Neutrophil (primary cell): ENCODE results near the gene FASTK.
"Not testable (repeated sequence)": the region's sequence is repeated elsewhere in the genome, so short reads cannot be mapped to it uniquely, and the experiment has no call there.

ENCODE experiments used
- H3K27ac ChIP-seq: fragments of 200-600 bp; sonication (generic); 2 replicates; pipeline ENCODE4 v1.5.1; 2016; ENCODE audit warnings: mild to moderate bottlenecking, moderate library complexity
- H3K27me3 ChIP-seq: fragments of 200-600 bp; sonication (generic); 2 replicates; pipeline ENCODE4 v1.6.0; 2016; ENCODE audit warnings: mild to moderate bottlenecking
- H3K36me3 ChIP-seq: fragments of 200-600 bp; sonication (generic); 2 replicates; pipeline ENCODE4 v1.5.1; 2017
- H3K4me1 ChIP-seq, 2 experiments: fragments of 200-600 bp in 1 of 2; sonication (generic) in 1 of 2; 1 replicate in 1 of 2; 2 replicates in 1 of 2; pipeline versions ENCODE4 v1.5.1 to v1.6.1; 2013 to 2016; ENCODE audit warnings: low read depth in 1 of 2, low read length in 1 of 2, mild to moderate bottlenecking in 1 of 2, moderate library complexity in 1 of 2; ENCODE audit not compliant: control insufficient read depth in 1 of 2, insufficient read depth in 1 of 2
- H3K4me3 ChIP-seq, 2 experiments: fragments of 200-600 bp in 1 of 2; sonication (generic) in 1 of 2; 1 replicate in 1 of 2; 2 replicates in 1 of 2; pipeline ENCODE4 v1.5.1; 2013 to 2016; ENCODE audit warnings: low read depth in 1 of 2, low read length in 1 of 2, mild to moderate bottlenecking in 1 of 2, moderate library complexity in 1 of 2
- H3K9me3 ChIP-seq: fragments of 200-600 bp; sonication (generic); 2 replicates; pipeline ENCODE4 v1.5.1; 2016
- TF ChIP-seq, protein P1 (sequence below): fragments of 200-600 bp; sonication (generic); IDR thresholded peaks from 2 replicates; pipeline ENCODE4 v1.5.1; 2016; ENCODE audit warnings: antibody characterized with exemption

The FASTK gene

DNA sequence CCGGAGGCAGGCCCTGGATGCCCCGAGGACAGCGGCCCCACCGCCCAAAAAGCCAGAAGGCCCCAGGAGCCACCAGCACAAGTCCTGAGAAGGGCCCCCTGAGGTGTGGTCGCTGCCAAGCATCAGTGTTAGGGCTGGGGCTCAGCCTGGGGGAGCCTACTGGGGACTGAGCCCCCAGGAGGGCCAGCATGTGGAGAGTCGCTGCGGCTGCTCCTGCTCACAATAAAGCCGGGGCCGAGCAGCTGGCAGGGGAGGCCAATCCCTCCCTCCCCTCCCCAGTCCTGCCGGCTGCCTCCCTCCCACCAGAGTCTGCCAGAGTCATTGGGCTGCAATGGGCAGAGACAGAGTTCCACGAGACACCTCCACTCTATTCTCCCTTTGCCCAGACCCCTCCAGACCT lies 35.3 kb downstream of the FASTK start:
- H3K27me3 ChIP-seq, result peaks cover 16% of the 10 kb centered on the region
- H3K4me3 ChIP-seq, result no peak overlapping the region
- H3K36me3 ChIP-seq, result peaks cover 18% of the 10 kb centered on the region
- H3K27ac ChIP-seq, result no peak overlapping the region
- H3K9me3 ChIP-seq, result no peaks in the 10 kb centered on the region
- TF ChIP-seq, protein P1, sequence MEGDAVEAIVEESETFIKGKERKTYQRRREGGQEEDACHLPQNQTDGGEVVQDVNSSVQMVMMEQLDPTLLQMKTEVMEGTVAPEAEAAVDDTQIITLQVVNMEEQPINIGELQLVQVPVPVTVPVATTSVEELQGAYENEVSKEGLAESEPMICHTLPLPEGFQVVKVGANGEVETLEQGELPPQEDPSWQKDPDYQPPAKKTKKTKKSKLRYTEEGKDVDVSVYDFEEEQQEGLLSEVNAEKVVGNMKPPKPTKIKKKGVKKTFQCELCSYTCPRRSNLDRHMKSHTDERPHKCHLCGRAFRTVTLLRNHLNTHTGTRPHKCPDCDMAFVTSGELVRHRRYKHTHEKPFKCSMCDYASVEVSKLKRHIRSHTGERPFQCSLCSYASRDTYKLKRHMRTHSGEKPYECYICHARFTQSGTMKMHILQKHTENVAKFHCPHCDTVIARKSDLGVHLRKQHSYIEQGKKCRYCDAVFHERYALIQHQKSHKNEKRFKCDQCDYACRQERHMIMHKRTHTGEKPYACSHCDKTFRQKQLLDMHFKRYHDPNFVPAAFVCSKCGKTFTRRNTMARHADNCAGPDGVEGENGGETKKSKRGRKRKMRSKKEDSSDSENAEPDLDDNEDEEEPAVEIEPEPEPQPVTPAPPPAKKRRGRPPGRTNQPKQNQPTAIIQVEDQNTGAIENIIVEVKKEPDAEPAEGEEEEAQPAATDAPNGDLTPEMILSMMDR, result no peak
- H3K4me1 ChIP-seq, result no peaks in the 10 kb centered on the region

DNA sequence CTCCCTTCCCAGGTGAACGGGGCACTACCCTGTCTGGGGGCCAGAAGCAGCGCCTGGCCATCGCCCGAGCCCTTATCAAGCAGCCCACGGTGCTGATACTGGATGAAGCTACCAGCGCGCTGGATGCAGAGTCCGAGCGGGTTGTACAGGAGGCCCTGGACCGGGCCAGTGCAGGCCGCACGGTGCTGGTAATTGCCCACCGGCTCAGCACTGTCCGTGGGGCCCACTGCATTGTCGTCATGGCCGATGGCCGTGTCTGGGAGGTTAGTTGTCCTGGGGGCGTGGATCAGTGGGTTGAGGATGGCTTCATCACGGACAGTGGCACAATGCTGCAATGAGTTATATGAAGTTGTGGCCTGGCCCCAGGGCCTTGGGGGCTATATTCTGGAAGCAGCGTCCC lies 36.6 kb downstream of the FASTK start:
- Histone ChIP-seq H3K9me3 (no peaks in the 10 kb centered on the region), H3K4me3 (no peak overlapping the region), H3K27ac (no peak overlapping the region), H3K36me3 (peaks cover 18% of the 10 kb centered on the region), H3K27me3 (peaks cover 3% of the 10 kb centered on the region), H3K4me1 (no peaks in the 10 kb centered on the region)
- TF ChIP-seq, protein P1, result no peak

DNA sequence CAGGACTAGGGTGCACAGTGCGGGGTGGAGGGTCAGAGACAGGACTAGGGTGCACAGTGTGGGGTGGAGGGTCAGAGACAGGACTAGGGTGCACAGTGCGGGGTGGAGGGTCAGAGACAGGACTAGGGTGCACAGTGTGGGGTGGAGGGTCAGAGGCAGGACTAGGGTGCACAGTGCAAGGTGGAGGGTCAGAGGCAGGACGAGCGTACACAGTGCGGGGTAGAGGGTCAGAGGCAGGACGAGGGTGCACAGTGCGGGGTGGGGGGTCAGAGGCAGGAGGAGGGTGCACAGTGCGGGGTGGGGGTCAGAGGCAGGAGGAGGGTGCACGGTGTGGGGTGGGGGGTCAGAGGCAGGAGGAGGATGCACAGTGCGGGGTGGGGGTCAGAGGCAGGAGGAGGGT lies 37.2 kb downstream of the FASTK start:
- H3K9me3 ChIP-seq, H3K4me3 ChIP-seq, H3K27ac ChIP-seq, H3K4me1 ChIP-seq, H3K27me3 ChIP-seq: not testable (repeated sequence)
- H3K36me3 ChIP-seq, result peaks cover 18% of the 10 kb centered on the region

DNA sequence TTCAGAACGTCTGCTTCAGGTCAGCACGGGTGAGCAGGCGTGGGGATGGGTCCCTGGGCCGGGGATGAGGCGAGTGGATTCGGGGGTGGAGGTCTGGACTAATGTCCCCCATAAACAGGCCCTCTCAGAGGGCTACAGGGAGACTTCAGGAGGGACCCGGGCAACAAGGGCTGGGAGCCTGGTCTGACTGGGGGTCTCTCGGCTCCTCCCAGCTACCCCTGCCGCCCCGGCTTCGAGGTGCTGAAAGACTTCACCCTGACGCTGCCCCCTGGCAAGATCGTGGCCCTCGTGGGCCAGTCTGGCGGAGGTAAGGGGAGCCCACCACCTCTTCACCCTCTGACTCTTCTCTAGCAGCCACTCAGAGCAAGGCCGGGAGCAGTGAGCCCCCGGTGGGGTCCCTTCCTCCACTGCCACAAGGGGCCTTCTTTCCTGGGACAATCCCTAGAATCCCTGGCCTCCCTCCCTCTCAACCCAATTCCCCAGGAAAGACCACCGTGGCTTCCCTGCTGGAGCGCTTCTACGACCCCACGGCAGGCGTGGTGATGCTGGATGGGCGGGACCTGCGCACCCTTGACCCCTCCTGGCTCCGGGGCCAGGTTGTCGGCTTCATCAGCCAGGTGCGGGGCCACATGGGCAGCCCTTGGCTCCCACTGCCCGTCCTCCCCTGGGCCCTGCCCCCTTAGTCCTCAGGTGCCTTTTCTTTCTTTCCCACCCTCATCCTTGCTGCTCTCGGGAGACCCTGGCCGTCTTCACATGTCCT lies 39.8 kb downstream of the FASTK start:
- Histone ChIP-seq H3K27me3 (no peaks in the 10 kb centered on the region), H3K4me1 (no peaks in the 10 kb centered on the region), H3K27ac (no peak overlapping the region), H3K36me3 (peaks cover 33% of the 10 kb centered on the region), H3K9me3 (no peaks in the 10 kb centered on the region), H3K4me3 (no peak overlapping the region)
- TF ChIP-seq, protein P1, result no peak

DNA sequence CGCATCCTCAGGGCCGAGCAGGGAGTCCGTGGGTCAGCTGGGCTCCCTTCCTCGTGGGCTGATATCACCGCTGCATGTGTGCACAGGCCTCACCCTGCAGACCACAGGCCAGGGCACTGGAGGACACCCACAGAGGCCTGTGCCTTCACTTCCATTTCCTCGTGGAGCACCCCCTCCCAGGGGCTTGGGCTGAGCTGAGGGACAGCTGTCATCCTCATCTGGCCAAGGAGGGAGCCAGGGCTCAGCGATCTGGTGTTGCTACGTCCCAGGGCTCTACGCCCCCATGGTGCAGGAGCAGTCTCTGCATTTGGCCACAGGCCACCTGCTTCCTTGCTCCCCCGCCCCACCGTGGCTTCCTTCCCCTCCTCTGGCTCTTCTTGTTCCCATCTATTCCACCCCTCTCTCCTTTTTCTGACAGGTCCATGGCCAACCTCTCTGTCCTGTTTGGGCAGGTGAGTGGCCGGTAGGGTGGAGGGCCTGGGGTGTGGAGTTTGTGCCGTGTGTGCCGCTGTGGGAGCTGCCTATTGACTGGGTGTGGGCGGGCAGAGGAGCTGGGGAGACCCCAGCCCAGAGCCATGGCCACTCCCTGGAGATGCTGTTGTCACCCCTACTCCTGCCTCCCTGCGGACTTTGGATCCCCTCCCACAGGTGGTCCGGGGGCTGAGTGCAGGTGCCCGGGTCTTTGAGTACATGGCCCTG lies 40.6 kb downstream of the FASTK start:
- Histone ChIP-seq H3K27me3 (no peaks in the 10 kb centered on the region), H3K4me1 (no peaks in the 10 kb centered on the region), H3K4me3 (no peak overlapping the region), H3K9me3 (no peaks in the 10 kb centered on the region), H3K27ac (no peak overlapping the region), H3K36me3 (peaks cover 33% of the 10 kb centered on the region)
- TF ChIP-seq, protein P1, result no peak
